PC-3 (cell line): ENCODE data around the gene AXIN2. TPM values are rescaled to one million over a fixed set of nuclear protein-coding genes. Genes with fewer than 3 reads are reported as not detected.

Experiments used
- ATAC-seq: fragments of 200-7000 bp; cut with Tn5 transposase; 2 replicates; pipeline ENCODE4 v1.9.1; 2020; ENCODE audit warnings: mild to moderate bottlenecking, moderate library complexity
- BruUV-seq: library from RNA; stranded (reverse); fragments of 400-500 nt; replicated peaks from 2 replicates; lab custom pipeline; 2021; lab: Mats Ljungman, UMichigan
- CTCF ChIA-PET: fragments of 300-600 bp; sonication (Branson Sonifier 250); formaldehyde crosslinking; loops from one replicate; lab custom pipeline; 2022; ENCODE audit warnings: antibody characterized with exemption; lab: Charles Lee
- POLR2A ChIA-PET: fragments of 300-600 bp; sonication (Branson Sonifier 250); formaldehyde crosslinking; loops from one replicate; lab custom pipeline; 2022; ENCODE audit warnings: antibody characterized with exemption; ENCODE audit not compliant: unreplicated experiment; lab: Charles Lee
- DNase-seq: peaks from one replicate; pipeline ENCODE4 v3.0.0-alpha.2; 2015
- H2AFZ ChIP-seq: fragments of 300-600 bp; sonication (generic); 2 replicates; pipeline ENCODE4 v1.6.0; 2016; ENCODE audit warnings: antibody characterized with exemption, low read length
- H3F3A ChIP-seq: fragments of 300-600 bp; sonication (generic); one replicate; pipeline ENCODE4 v1.6.0; 2017; ENCODE audit warnings: antibody characterized with exemption, low read length, control low read depth, mild to moderate bottlenecking; ENCODE audit not compliant: unreplicated experiment
- H3K27ac ChIP-seq: fragments of 300-600 bp; sonication (generic); 2 replicates; pipeline ENCODE4 v1.5.1; 2016; ENCODE audit warnings: mild to moderate bottlenecking, low read length
- H3K27me3 ChIP-seq: fragments of 300-600 bp; sonication (generic); 2 replicates; pipeline ENCODE4 v1.6.1; 2016; ENCODE audit warnings: low read length, mixed read lengths
- H3K36me3 ChIP-seq: fragments of 300-600 bp; sonication (generic); 2 replicates; pipeline ENCODE4 v1.6.1; 2016; ENCODE audit warnings: low read depth, mixed run types, low read length, mixed read lengths
- H3K4me1 ChIP-seq: fragments of 300-600 bp; sonication (generic); 2 replicates; pipeline ENCODE4 v1.5.1; 2016; ENCODE audit warnings: low read length; ENCODE audit not compliant: insufficient read depth
- H3K4me2 ChIP-seq: fragments of 300-600 bp; sonication (generic); 2 replicates; pipeline ENCODE4 v1.6.0; 2016; ENCODE audit warnings: low read length
- H3K4me3 ChIP-seq: fragments of 300-600 bp; sonication (generic); 2 replicates; pipeline ENCODE4 v1.5.1; 2016; ENCODE audit warnings: mild to moderate bottlenecking, low read length, mixed read lengths
- H3K79me2 ChIP-seq: fragments of 300-600 bp; sonication (generic); 2 replicates; pipeline ENCODE4 v1.6.1; 2017; ENCODE audit warnings: low read length, mixed read lengths
- H3K9ac ChIP-seq: fragments of 300-600 bp; sonication (generic); 2 replicates; pipeline ENCODE4 v1.6.0; 2016; ENCODE audit warnings: mild to moderate bottlenecking, low read length
- H3K9me2 ChIP-seq: fragments of 300-600 bp; sonication (generic); replicated peaks from 2 replicates; pipeline ENCODE4 v1.6.1; 2016; ENCODE audit warnings: mixed run types, low read length, mixed read lengths
- H3K9me3 ChIP-seq: fragments of 300-600 bp; sonication (generic); 2 replicates; pipeline ENCODE4 v1.6.1; 2016; ENCODE audit warnings: low read length, mixed read lengths
- H4K20me1 ChIP-seq: fragments of 300-600 bp; sonication (generic); 2 replicates; pipeline ENCODE4 v1.6.1; 2016; ENCODE audit warnings: low read length, mixed read lengths
- EZH2 ChIP-seq: fragments of 300-600 bp; sonication (generic); IDR thresholded peaks from one replicate; pipeline ENCODE4 v1.6.1; 2017; ENCODE audit warnings: antibody characterized with exemption, mild to moderate bottlenecking, low read length; ENCODE audit not compliant: unreplicated experiment
- EZH2phosphoT487 ChIP-seq: fragments of 300-600 bp; sonication (generic); IDR thresholded peaks from 2 replicates; pipeline ENCODE4 v1.6.1; 2018; ENCODE audit warnings: mild to moderate bottlenecking, antibody characterized with exemption, low read length, borderline replicate concordance
- intact Hi-C: fragments of 100-400 bp; cut with micrococcal nuclease; formaldehyde crosslinking; loops from 2 replicates; pipeline ENCODE4 v1.9.0; 2023
- total RNA-seq: library from RNA; depleted of rRNA; stranded (reverse); fragments of >200 nt; gene quantifications from 2 replicates; pipeline ENCODE4 v1.2.3, GENCODE V29; 2014
- TF ChIP-seq, protein P1 (sequence below): fragments of 300-600 bp; sonication (generic); conservative IDR thresholded peaks from 2 replicates; pipeline ENCODE4 v1.5.1; 2017; ENCODE audit warnings: antibody characterized with exemption, low read depth, mild to moderate bottlenecking, low read length

The AXIN2 gene
- total RNA-seq, 1 experiment from 2014 or later, result 2.0 TPM

DNA sequence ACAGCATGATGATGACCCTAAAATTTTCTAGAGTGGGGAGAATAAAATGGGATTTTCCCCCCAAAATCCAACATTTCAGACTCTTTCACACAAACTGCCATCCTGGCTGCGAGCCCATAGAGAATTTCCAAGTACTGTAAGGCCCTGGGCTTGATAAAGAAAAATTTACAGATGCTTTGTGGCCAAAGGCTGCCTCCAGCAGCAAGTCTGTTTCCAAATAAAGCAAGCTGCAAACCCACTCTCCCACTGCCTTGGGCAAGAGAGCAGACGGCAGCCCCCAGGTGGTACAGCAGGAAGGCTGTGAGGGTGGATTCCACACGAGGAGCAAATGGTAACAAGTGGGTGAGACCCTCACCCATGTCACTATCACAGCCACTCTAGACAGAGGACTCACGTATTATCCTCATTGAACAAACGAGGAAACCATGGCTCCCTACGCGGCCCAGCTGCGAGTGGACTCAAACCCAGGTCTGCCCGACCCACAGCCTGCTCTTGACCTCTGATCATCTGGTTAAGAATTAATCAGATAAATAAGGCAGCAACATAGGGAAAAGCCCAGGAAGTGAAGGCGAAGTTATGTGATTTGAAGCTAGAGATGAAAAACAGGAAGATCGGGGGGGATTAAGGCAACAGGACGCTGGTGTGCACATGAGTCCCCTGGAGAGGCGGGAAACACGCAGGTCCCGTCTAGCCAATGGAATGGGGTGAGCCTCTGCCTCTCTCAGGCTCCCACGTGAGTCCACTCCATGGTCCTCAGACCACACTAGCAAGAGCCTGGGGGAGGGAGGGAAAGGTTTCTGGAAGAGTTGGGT, 37.4 kb downstream of the AXIN2 start:
- Histone ChIP-seq H3K9me3 (no peaks in the 10 kb centered on the region), H4K20me1 (no peaks in the 10 kb centered on the region), H3K9ac (no peak overlapping the region), H3K4me2 (peak overlapping the region; percentile 12), H3K27me3 (no peaks in the 10 kb centered on the region), H3K27ac (no peak overlapping the region), H3K79me2 (no peaks in the 10 kb centered on the region), H3K36me3 (no peaks in the 10 kb centered on the region), H3K4me3 (no peak overlapping the region), H2AFZ (peak overlapping the region; percentile 7; the same call in 1 of the 2 replicates), H3K9me2 (no peaks in the 10 kb centered on the region), H3K4me1 (peaks cover 7% of the 10 kb centered on the region), H3F3A (no peaks in the 10 kb centered on the region)
- TF ChIP-seq EZH2 (no peak), EZH2phosphoT487 (no peak)
- TF ChIP-seq, protein P1, sequence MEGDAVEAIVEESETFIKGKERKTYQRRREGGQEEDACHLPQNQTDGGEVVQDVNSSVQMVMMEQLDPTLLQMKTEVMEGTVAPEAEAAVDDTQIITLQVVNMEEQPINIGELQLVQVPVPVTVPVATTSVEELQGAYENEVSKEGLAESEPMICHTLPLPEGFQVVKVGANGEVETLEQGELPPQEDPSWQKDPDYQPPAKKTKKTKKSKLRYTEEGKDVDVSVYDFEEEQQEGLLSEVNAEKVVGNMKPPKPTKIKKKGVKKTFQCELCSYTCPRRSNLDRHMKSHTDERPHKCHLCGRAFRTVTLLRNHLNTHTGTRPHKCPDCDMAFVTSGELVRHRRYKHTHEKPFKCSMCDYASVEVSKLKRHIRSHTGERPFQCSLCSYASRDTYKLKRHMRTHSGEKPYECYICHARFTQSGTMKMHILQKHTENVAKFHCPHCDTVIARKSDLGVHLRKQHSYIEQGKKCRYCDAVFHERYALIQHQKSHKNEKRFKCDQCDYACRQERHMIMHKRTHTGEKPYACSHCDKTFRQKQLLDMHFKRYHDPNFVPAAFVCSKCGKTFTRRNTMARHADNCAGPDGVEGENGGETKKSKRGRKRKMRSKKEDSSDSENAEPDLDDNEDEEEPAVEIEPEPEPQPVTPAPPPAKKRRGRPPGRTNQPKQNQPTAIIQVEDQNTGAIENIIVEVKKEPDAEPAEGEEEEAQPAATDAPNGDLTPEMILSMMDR, result no peak
- no peak for DNase-seq
- ChIA-PET POLR2A (no interaction called here), CTCF (interaction anchor here (0.6 to 1.0 kb wide), 3 partner anchors 8 to 294 kb away, joined by 5 to 11 read pairs (median 7); no protein-coding TSS in a partner anchor)
- no peak for ATAC-seq
- no TSS peak for BruUV-seq
- intact Hi-C loops, result no loop called here

DNA sequence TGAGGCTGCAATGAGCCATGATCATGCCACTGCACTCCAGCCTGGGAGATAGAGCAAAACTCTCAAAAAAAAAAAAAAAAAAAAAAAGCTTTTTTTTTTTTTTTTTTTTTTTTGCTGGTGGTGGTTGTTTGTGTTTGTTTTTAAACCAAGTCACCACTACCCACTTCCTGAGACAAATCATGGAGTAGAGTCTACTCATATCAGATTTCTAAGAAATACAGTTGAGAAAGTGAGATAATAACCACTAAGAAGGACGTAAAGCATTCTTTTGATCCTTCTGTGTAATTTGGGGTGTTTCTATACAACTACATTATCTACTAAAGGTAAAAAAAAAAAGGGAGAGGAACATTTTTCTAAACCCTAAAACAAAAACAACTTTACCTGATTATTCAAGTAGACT, 38.0 kb downstream of the AXIN2 start:
- no peak overlapping the region for H3K9ac ChIP-seq
- ChIA-PET POLR2A (no interaction called here), CTCF (interaction anchor here (0.6 to 1.0 kb wide), 4 partner anchors 9 to 293 kb away, joined by 3 to 11 read pairs (median 6); no protein-coding TSS in a partner anchor)
- peak overlapping the region; percentile 12 for H3K4me2 ChIP-seq
- DNase-seq, result peak; percentile 56
- H3K9me3 ChIP-seq, result no peaks in the 10 kb centered on the region
- no TSS peak for BruUV-seq
- ATAC-seq, result peak; percentile 70
- no peaks in the 10 kb centered on the region for H3F3A ChIP-seq
- TF ChIP-seq, protein P1, result no peak
- TF ChIP-seq EZH2phosphoT487, result no peak
- no peak for TF ChIP-seq EZH2
- H2AFZ ChIP-seq, result peak overlapping the region; percentile 7; the same call in 1 of the 2 replicates
- no peak overlapping the region for H3K27ac ChIP-seq
- no peaks in the 10 kb centered on the region for H3K79me2 ChIP-seq
- H3K4me3 ChIP-seq, result no peak overlapping the region
- no peaks in the 10 kb centered on the region for H3K36me3 ChIP-seq
- no peaks in the 10 kb centered on the region for H4K20me1 ChIP-seq
- intact Hi-C loops, result no loop called here
- no peaks in the 10 kb centered on the region for H3K27me3 ChIP-seq
- peaks cover 7% of the 10 kb centered on the region for H3K4me1 ChIP-seq
- H3K9me2 ChIP-seq, result no peaks in the 10 kb centered on the region
